ENCODE data around the gene PSMD13. TPM values are rescaled to one million over a fixed set of nuclear protein-coding genes. Genes with fewer than 3 reads are reported as not detected.

Gene PSMD13
- total and polyA plus RNA-seq, 2 of the 4 experiments (the other 2 are of a cell fraction) = 177 to 217 TPM

GRCh38 chr11:202490-202889, 34.3 kb upstream of the PSMD13 start:
- intact Hi-C loops (cut with micrococcal nuclease) (no loop called here), dilution Hi-C loops (cut with HindIII; ENCODE audit: low sequenced_read_pairs, unreplicated experiment) (no loop called here), in situ Hi-C loops (cut with MboI; ENCODE audit: low sequenced_read_pairs) (no loop called here)
- H3K4ac ChIP-seq (ENCODE audit: low read depth, low read length) = no peak overlapping the region
- H2BK120ac ChIP-seq (ENCODE audit: low read depth, low read length) = no peak overlapping the region
- TF ChIP-seq FOS (IDR thresholded peaks at IDR 0.05; ENCODE audit: low read depth, low read length) = no peak
- no peak for TF ChIP-seq ELK1 (IDR thresholded peaks at IDR 0.05; ENCODE audit: borderline replicate concordance, low read depth, low read length)
- no peak for TF ChIP-seq USF2 (IDR thresholded peaks at IDR 0.05; ENCODE audit: low read depth, low read length)
- TF ChIP-seq POLR2A (IDR thresholded peaks at IDR 0.05; ENCODE audit: low read depth, low read length) = no peak
- TF ChIP-seq CTCF (conservative IDR thresholded peaks at IDR 0.05; ENCODE audit: low read depth, low read length) = no peak
- no peak for TF ChIP-seq SMC3 (IDR thresholded peaks at IDR 0.05; ENCODE audit: low read depth, low read length)
- no peak for TF ChIP-seq RAD21 (IDR thresholded peaks at IDR 0.05; ENCODE audit: low read length)
- no peak for TF ChIP-seq BHLHE40 (IDR thresholded peaks at IDR 0.05; ENCODE audit: low read depth, low read length)
- no peak for TF ChIP-seq CHD1 (IDR thresholded peaks at IDR 0.05; ENCODE audit: low read depth, low read length)
- no peak for TF ChIP-seq CEBPB (IDR thresholded peaks at IDR 0.05; ENCODE audit: low read depth, low read length)
- TF ChIP-seq RFX5 (IDR thresholded peaks at IDR 0.05; ENCODE audit: low read depth, low read length) = no peak
- peaks cover 24 to 66% of the 10 kb centered on the region in 2 experiments; a peak in 3 of 4 replicates for H3K79me1 ChIP-seq (ENCODE audit: low read depth in 1 of 2, low read length in 2 of 2)
- H3K36me3 ChIP-seq (ENCODE audit: control insufficient read depth, insufficient read depth, low read length) = peaks cover 45% of the 10 kb centered on the region
- DNase-seq = no peak
- H3K27me3 ChIP-seq (ENCODE audit: control insufficient read depth, insufficient read depth, low read length) = no peaks in the 10 kb centered on the region
- no peak overlapping the region for H3K23ac ChIP-seq (ENCODE audit: low read depth, low read length)
- ChIA-PET POLR2A (ENCODE audit: unreplicated experiment) (interaction anchor here (1.0 kb wide), 1 partner anchor 14 kb away, joined by 3 read pairs; no protein-coding TSS in a partner anchor), CTCF (no interaction called here)
- no peak overlapping the region for H3K27ac ChIP-seq (ENCODE audit: insufficient read depth, low read length)
- no peak overlapping the region for H4K5ac ChIP-seq (ENCODE audit: low read depth, low read length)
- H4K20me1 ChIP-seq (ENCODE audit: insufficient read depth, low read length) = peaks cover 64% of the 10 kb centered on the region
- H4K8ac ChIP-seq (ENCODE audit: low read depth in 2 of 2, low read length in 2 of 2) = no peak overlapping the region
- H2AFZ ChIP-seq (replicated peaks; ENCODE audit: low read length, poor library complexity) = no peak overlapping the region
- H2BK5ac ChIP-seq (ENCODE audit: low read depth, low read length, poor library complexity, severe bottlenecking) = no peak overlapping the region
- H2BK20ac ChIP-seq (ENCODE audit: low read depth, low read length) = no peak overlapping the region
- H3K9me3 ChIP-seq (ENCODE audit: control insufficient read depth, insufficient read depth, low read length) = no peaks in the 10 kb centered on the region
- no peak overlapping the region for H2AK5ac ChIP-seq (ENCODE audit: low read depth, low read length)
- H3K56ac ChIP-seq (ENCODE audit: extremely low read depth, insufficient read depth, low read length) = no peak overlapping the region
- no peak overlapping the region for H2AK9ac ChIP-seq (replicated peaks; ENCODE audit: low read depth, low read length, poor library complexity)
- BruUV-seq (replicated peaks) = no TSS peak
- no peak overlapping the region for H3K4me3 ChIP-seq (ENCODE audit: insufficient read depth, low read depth, low read length)
- WGBS, 2 experiments (ENCODE audit: extremely low coverage in 2 of 2, insufficient read length in 1 of 2) = no CpG with 5 or more reads among the region's 8 CpGs
- ATAC-seq (ENCODE audit: low read depth) = no peak
- peaks cover 9% of the 10 kb centered on the region; the same call in 1 of the 2 replicates for H3K4me1 ChIP-seq (ENCODE audit: control insufficient read depth, insufficient read depth, low read length)
- peaks cover 30% of the 10 kb centered on the region for H3K9me1 ChIP-seq (ENCODE audit: insufficient read depth, low read length)
- no peak overlapping the region for H3K9ac ChIP-seq (ENCODE audit: low read depth, low read length)
- no peak overlapping the region for H2BK15ac ChIP-seq (ENCODE audit: low read depth, low read length)
- H3K14ac ChIP-seq (replicated peaks; ENCODE audit: low read depth, low read length) = no peak overlapping the region
- no peak overlapping the region for H4K91ac ChIP-seq (ENCODE audit: insufficient read depth, low read depth, low read length)
- H3K4me2 ChIP-seq (ENCODE audit: low read depth, low read length) = no peak overlapping the region
- H3K18ac ChIP-seq (ENCODE audit: low read depth, low read length) = no peak overlapping the region
